Neuron (in vitro differentiated cells): Measurements from ENCODE around the gene RGS5.

Experiments used
- H2AFZ ChIP-seq: one replicate; pipeline ENCODE4 v1.6.1; 2013; ENCODE audit warnings: low read depth, mild to moderate bottlenecking, inconsistent platforms, low read length, moderate library complexity
- H3K27me3 ChIP-seq: one replicate; pipeline ENCODE4 v1.6.1; 2013; ENCODE audit warnings: low read length; ENCODE audit not compliant: insufficient read depth
- H3K36me3 ChIP-seq: one replicate; pipeline ENCODE4 v1.6.1; 2013; ENCODE audit warnings: low read length; ENCODE audit not compliant: insufficient read depth
- H3K4me1 ChIP-seq: one replicate; pipeline ENCODE4 v1.6.1; 2013; ENCODE audit warnings: low read length; ENCODE audit not compliant: insufficient read depth
- H3K4me3 ChIP-seq: 2 replicates; pipeline ENCODE4 v1.5.1; 2013; ENCODE audit warnings: mild to moderate bottlenecking, low read length, moderate library complexity
- H3K9me3 ChIP-seq: one replicate; pipeline ENCODE4 v1.6.1; 2013; ENCODE audit warnings: low read length

Gene RGS5

DNA sequence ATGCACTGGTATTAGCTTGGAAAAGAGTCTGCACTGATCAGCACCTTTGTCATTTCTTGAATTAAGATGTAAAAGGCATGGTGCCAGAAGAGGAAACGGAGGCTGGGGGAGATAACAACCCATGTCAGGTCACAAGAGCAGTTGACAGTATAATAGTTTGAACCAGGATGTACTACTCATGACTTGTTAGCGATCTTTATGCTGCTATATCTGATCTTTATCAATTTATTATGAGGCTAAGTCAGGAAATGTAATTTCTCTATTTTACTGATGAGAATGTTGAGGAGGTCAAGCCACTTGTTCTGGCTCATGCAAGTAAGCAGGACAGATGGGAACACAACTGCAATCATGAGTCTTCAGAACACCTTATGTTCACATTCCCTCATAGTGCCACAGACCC is 41.4 kb downstream of the RGS5 start:
- no peaks in the 10 kb centered on the region for H3K9me3 ChIP-seq
- no peak overlapping the region for H2AFZ ChIP-seq
- H3K4me3 ChIP-seq: no peak overlapping the region
- H3K27me3 ChIP-seq: no peaks in the 10 kb centered on the region
- H3K4me1 ChIP-seq: peaks cover 2% of the 10 kb centered on the region
- no peaks in the 10 kb centered on the region for H3K36me3 ChIP-seq

DNA sequence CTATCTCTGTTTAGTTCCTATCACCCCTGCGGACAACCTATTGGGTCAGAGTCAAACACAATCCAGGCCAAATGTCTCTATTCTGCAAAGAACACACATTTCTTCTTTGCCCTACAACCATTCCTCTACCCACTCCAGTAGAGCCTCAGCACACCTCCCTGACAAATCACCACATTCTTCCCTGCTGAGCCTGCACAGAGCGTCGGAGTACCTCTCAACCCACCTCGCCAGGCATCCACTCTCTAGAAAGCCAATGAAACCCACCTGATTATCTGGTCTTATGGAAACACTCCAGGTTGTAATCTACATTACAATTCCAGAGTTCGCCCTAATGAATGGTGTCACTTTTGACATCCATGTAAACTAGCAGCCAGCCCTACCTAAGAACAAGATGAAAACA is 47.1 kb downstream of the RGS5 start:
- Histone ChIP-seq H3K4me3 (no peak overlapping the region), H3K4me1 (no peaks in the 10 kb centered on the region), H3K36me3 (peaks cover 3% of the 10 kb centered on the region), H3K27me3 (no peaks in the 10 kb centered on the region), H2AFZ (no peak overlapping the region), H3K9me3 (no peaks in the 10 kb centered on the region)

DNA sequence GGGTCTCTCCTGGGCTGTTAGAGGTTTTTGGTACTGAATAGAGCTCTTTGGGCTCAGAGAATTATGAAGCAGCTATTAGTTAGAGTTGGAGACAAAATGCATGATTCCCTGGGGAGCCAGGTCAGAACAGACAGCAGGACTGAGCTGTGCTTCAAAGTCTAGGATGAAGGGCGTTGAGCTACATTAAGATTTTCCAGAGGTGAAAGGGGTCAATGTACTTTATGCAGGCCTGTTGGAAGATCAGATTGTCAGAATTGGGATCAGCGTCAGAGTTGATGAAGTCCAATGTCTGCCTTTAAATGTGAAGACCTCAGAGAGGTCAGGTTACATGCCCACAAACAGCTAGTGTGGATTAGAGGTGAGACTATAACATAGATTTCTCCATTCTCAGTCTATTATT is 53.8 kb downstream of the RGS5 start:
- no peaks in the 10 kb centered on the region for H3K4me1 ChIP-seq
- H3K27me3 ChIP-seq: no peaks in the 10 kb centered on the region
- H3K9me3 ChIP-seq: no peaks in the 10 kb centered on the region
- H3K4me3 ChIP-seq: no peak overlapping the region
- H3K36me3 ChIP-seq: peaks cover 3% of the 10 kb centered on the region
- H2AFZ ChIP-seq: no peak overlapping the region

DNA sequence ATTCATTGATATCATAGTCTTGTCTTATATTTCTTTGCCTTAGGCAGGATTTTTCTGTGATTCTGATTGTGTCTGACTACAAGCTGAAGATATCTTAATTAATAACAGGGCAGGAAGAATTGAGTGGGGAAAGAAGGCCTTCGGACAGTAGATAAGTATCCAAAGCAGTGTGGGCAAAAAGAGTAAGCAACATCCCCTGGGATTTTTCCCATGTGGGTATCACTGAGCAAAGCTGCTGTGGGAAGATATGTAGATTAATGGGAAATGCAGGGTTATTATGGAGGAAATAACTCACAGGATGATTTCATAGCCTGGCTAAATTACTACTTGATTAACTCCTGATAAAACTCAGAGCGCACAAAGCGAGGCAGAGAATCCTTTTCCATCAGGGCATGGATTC is 55.7 kb downstream of the RGS5 start:
- Histone ChIP-seq H3K36me3 (no peaks in the 10 kb centered on the region), H3K9me3 (no peaks in the 10 kb centered on the region), H2AFZ (no peak overlapping the region), H3K4me1 (no peaks in the 10 kb centered on the region), H3K27me3 (no peaks in the 10 kb centered on the region), H3K4me3 (no peak overlapping the region)

DNA sequence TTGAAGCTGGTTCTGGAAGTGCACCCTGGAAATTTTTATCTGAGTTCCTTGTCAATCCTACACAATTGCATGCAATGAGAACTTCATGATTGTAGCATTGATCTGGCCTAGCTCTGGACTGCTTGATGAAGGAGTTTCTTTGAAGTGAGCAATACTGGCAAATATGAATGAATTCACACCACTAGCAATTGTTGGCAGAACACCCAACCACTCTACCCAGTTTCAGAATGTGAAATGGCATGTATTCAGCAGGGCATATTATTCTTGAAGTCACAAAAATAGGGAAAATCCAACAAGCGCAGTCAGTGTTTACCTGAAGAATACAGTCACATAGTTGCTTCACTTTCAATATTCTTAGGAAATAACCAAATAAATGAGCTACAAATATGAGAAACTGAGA is 57.3 kb downstream of the RGS5 start:
- no peak overlapping the region for H2AFZ ChIP-seq
- H3K36me3 ChIP-seq: no peaks in the 10 kb centered on the region
- no peak overlapping the region for H3K4me3 ChIP-seq
- H3K4me1 ChIP-seq: no peaks in the 10 kb centered on the region
- no peaks in the 10 kb centered on the region for H3K9me3 ChIP-seq
- H3K27me3 ChIP-seq: no peaks in the 10 kb centered on the region

DNA sequence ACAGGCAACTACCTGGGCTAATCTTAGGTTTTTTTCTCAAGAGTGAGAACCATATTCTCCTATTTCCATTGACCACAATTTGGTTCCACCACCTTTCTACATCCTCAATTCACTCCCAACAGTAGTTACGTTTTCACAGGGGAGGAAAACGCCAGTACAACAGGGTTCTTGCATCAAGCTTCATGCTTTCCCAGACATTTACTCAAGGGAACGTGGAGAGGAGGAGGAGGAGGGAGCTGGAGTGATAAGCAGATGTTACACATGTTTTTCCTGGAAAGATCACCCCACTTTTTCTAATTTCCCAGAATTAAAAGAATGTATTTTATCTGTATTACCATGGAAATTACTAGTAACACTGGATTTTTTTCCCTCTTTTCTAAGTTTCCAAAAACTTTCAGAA is 58.3 kb downstream of the RGS5 start:
- no peaks in the 10 kb centered on the region for H3K4me1 ChIP-seq

DNA sequence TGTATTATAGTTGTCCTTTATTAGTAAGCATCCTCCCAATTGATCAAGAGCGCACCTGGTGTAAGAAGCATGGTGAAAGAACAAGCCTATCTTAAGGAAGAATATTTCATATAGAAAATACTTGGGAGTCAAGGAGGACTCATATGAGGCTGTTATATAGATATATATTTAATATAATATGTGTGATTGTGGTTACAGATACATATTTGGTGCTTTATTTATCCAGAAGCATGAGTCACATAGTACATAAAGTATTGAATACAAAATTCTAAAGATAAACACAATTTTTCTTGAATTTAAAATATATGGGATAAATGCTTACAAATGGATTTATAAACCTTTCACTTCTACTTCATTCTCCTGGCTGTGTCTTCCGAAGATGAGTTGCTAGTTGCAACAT is 60.6 kb downstream of the RGS5 start:
- no peak overlapping the region for H3K4me3 ChIP-seq
- no peaks in the 10 kb centered on the region for H3K36me3 ChIP-seq
- no peak overlapping the region for H2AFZ ChIP-seq
- H3K27me3 ChIP-seq: no peaks in the 10 kb centered on the region
- H3K9me3 ChIP-seq: no peaks in the 10 kb centered on the region
- H3K4me1 ChIP-seq: no peaks in the 10 kb centered on the region

More for the DNA sequence above, 58.3 kb downstream of the RGS5 start:
- H3K36me3 ChIP-seq: no peaks in the 10 kb centered on the region
- H3K27me3 ChIP-seq: no peaks in the 10 kb centered on the region
- H3K9me3 ChIP-seq: no peaks in the 10 kb centered on the region
- H3K4me3 ChIP-seq: no peak overlapping the region
- no peak overlapping the region for H2AFZ ChIP-seq

DNA sequence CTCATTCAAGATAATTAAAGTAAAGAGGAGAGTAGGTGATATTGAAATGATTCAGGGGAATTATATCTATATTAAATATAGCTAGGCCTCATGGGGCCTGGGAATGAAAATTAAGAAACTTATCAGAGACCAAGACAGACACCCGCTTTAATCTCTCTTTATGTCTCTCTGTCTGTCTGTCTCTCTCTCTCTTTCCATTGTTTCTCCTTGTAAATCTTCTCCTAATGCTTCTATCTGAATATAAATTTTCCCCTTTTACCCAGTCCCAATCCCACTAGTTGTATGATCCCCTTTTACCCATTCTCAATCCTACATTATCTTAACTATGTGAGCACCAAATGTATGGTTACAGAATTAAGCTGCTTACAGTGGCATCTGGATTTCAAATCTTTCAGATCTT is 61.2 kb downstream of the RGS5 start:
- Histone ChIP-seq H3K36me3 (no peaks in the 10 kb centered on the region), H3K27me3 (no peaks in the 10 kb centered on the region), H3K4me1 (no peaks in the 10 kb centered on the region), H2AFZ (no peak overlapping the region), H3K4me3 (no peak overlapping the region), H3K9me3 (no peaks in the 10 kb centered on the region)

DNA sequence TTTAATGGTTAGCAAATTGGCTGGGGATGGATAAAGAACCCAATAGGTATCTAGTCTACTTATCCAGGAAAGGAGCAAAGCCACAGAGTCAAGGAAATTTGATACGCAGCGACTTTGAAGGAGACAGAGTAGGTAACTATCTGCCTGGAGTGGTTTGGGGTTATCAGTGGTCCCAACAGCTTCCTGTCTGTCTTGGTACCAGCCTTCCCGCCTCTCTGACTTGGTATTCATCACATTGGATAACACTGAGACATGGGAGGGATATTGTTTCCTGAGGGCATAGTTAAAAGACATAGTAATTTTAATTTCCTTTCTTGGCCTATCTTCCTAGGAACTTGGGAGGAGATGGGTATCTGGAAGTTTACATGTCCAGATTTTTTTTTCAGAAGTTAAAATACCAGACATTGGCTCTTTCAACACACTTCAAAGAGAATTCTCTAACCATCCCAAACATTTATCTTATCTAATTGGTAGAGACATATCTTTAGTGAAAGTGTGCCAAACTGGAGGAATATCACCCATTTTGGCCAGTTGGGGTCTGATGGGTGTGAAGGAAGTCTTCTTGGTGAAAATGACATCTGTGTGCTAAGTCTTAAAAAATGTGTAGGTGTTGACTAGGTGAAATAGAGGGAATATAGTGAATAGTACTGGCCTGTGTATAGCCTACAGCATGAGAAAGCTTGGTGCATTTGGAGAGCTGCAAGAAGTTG is 65.0 kb downstream of the RGS5 start:
- no peaks in the 10 kb centered on the region for H3K36me3 ChIP-seq
- H2AFZ ChIP-seq: no peak overlapping the region
- H3K4me3 ChIP-seq: no peak overlapping the region
- H3K4me1 ChIP-seq: no peaks in the 10 kb centered on the region
- H3K27me3 ChIP-seq: no peaks in the 10 kb centered on the region
- H3K9me3 ChIP-seq: no peaks in the 10 kb centered on the region

DNA sequence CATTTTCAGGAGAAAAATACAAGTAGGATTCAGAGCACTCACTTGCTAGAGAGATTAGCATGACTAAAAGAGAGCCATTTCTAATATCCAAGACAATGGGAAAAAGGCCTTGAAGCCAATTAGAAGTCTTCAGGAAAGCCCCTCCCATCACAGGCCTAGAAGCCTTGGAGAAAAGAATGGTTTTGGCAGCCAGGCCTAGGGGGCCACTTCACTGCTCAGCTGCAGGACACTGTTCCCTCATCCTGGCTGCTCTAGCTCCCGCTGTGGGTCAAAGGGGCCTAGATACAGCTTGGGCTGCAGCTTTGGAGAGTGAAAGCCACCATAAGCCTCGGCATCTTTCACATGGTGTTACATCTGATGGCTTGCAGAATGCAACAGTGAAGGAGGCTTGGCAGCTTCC is 70.7 kb downstream of the RGS5 start:
- Histone ChIP-seq H3K4me3 (no peak overlapping the region), H3K9me3 (no peaks in the 10 kb centered on the region), H3K36me3 (no peaks in the 10 kb centered on the region), H3K4me1 (no peaks in the 10 kb centered on the region), H2AFZ (no peak overlapping the region), H3K27me3 (no peaks in the 10 kb centered on the region)

DNA sequence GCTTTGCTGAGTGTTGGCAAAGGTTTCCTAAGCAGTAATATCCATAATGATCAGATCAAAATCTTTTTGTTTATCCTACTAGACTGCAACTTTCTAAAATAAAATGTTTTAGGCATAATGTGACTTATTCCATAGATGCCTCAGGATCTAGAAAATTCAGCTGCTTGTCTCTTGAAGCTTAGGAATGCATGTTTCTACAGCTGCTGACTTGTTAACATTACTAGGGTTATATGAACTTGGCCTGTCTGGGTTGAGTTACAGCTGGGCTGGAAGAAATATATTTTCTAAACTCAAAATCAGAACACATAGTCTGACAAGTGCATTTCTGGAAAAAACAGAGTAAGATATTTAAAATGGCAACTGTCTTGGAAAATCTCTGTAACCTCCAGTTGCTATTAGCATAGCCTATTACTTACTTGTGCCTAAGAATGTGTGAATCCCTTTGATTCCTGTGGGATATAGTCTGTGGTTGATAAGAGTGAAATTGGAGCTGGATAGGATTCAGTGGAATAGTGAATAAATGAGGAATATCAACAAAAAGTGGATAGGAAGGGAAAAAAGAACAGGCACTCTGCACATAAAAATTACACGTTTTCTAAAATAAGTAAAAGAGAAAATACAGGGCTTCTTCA is 72.4 kb downstream of the RGS5 start:
- Histone ChIP-seq H3K4me3 (no peak overlapping the region), H2AFZ (no peak overlapping the region), H3K36me3 (no peaks in the 10 kb centered on the region), H3K27me3 (no peaks in the 10 kb centered on the region), H3K4me1 (no peaks in the 10 kb centered on the region), H3K9me3 (no peaks in the 10 kb centered on the region)

DNA sequence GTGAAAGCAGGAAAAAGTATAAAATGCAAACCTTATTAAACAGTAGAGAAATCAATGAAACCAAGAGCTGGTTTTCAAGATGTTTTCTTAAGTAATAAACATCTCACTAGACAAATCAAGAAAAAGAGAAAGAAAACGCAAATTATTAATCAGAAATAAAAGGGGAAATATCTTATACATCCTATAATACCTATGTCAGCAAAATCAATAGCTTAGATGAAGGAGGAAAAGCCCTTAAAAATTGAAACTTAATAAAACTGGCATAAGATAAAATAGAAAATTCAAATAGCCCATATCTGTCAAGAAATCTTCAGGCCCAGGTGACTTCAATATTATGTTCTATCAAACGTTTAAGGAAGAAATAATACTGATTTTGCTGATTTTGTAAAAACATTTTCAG is 74.4 kb downstream of the RGS5 start:
- no peaks in the 10 kb centered on the region for H3K36me3 ChIP-seq
- no peaks in the 10 kb centered on the region for H3K27me3 ChIP-seq
- H3K9me3 ChIP-seq: no peaks in the 10 kb centered on the region
- no peaks in the 10 kb centered on the region for H3K4me1 ChIP-seq
- no peak overlapping the region for H3K4me3 ChIP-seq
- no peak overlapping the region for H2AFZ ChIP-seq

DNA sequence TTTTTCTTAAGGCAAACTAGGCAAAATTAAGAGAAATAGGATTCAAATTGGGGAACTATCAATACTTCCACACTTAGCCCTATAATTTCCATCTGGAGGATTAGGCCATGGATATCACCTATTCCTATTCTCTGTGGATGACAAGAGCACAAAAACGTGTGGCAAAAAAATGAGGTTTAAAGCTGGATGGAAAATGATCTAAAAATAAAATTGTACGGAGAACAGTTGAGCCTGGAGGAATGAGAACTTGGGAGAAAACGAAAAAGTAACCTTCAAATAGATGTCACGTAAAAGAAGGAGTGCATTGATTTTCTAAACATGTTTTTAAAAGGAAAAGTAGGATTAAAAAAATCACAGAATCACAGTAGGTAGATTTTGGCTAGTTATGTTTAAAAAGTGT is 77.9 kb downstream of the RGS5 start:
- Histone ChIP-seq H3K4me3 (no peak overlapping the region), H3K36me3 (no peaks in the 10 kb centered on the region)

DNA sequence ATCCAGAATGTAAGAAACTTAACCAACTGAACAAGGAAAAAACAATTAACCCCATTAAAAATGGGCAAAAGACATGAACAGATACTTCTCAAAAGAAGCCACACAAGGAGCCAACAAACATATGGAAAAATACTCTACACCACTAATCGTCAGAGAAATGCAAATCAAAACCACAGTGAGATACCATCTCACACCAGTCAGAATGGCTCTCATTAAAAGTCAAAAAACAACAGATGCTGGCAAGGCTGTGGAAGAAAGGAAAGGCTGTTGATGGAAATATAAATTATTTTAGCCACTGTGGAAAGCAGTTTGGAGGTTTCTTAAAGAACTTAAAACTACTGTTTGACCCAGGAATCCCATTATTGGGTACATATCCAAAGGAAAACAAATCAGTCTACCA is 82.3 kb downstream of the RGS5 start:
- H3K9me3 ChIP-seq: no peaks in the 10 kb centered on the region
- H2AFZ ChIP-seq: no peak overlapping the region
- no peaks in the 10 kb centered on the region for H3K27me3 ChIP-seq
- no peak overlapping the region for H3K4me3 ChIP-seq
- H3K4me1 ChIP-seq: no peaks in the 10 kb centered on the region
- no peaks in the 10 kb centered on the region for H3K36me3 ChIP-seq

More for the DNA sequence above, 77.9 kb downstream of the RGS5 start:
- no peaks in the 10 kb centered on the region for H3K4me1 ChIP-seq
- H3K27me3 ChIP-seq: no peaks in the 10 kb centered on the region
- no peaks in the 10 kb centered on the region for H3K9me3 ChIP-seq
- H2AFZ ChIP-seq: no peak overlapping the region
